ENCODE results near the gene FBN1.

The FBN1 gene

DNA sequence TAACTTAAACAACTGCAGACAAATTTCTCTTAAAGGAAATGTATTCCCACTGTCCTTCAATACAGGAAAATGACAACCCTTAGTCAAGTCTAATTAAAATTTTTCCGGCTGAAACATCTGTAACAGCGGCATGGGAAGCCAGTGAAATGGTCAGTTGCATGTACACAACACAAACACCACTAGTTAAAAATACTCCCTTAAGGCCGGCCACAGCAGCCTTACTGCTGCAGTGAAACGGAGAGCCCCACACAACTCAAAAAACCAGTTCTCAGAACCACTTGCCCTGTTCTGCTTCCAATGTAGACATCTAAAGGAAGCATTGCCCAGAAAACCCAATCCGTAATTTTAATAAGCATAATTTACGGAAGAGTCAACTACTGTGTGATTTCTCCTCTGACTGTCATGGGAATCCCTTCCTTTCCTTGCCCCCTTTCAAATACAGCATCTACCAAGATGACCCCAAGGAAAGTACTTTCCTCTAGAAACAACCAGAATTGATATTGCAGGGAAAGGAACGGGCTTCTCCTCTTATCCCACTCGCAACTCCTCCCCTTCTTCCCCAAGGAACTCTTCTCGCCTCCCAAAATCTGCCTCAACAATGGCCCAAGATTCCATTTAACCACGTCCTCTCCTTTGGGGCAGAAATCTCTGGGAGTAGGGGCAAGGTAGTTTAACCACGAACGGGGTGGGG, 1.6 kb downstream of the FBN1 start:
- TF ChIP-seq, protein P1, sequence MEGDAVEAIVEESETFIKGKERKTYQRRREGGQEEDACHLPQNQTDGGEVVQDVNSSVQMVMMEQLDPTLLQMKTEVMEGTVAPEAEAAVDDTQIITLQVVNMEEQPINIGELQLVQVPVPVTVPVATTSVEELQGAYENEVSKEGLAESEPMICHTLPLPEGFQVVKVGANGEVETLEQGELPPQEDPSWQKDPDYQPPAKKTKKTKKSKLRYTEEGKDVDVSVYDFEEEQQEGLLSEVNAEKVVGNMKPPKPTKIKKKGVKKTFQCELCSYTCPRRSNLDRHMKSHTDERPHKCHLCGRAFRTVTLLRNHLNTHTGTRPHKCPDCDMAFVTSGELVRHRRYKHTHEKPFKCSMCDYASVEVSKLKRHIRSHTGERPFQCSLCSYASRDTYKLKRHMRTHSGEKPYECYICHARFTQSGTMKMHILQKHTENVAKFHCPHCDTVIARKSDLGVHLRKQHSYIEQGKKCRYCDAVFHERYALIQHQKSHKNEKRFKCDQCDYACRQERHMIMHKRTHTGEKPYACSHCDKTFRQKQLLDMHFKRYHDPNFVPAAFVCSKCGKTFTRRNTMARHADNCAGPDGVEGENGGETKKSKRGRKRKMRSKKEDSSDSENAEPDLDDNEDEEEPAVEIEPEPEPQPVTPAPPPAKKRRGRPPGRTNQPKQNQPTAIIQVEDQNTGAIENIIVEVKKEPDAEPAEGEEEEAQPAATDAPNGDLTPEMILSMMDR (IDR thresholded peaks at IDR 0.05), result no peak
- H3K4me3 ChIP-seq, result peak overlapping the region; percentile 94
- peak overlapping the region; percentile 87 to 98 for H3K27ac ChIP-seq
- no peak for DNase-seq (ENCODE audit: low spot score)

- peak overlapping the region; percentile 87 to 98 for H3K27ac ChIP-seq
- H3K4me3 ChIP-seq, result peak overlapping the region; percentile 94
- DNase-seq (ENCODE audit: low spot score), result no peak
- TF ChIP-seq, protein P1 (IDR thresholded peaks at IDR 0.05), result no peak
Measured at GRCh38 chr15:48643206-48643605, 2.3 kb downstream of the FBN1 start.

GRCh38 chr15:48642795-48643194, 2.7 kb downstream of the FBN1 start:
- TF ChIP-seq, protein P1 (IDR thresholded peaks at IDR 0.05), result no peak
- DNase-seq (ENCODE audit: low spot score), result no peak
- peak overlapping the region; percentile 94 for H3K4me3 ChIP-seq
- H3K27ac ChIP-seq, result peak overlapping the region; percentile 41 to 98

DNA sequence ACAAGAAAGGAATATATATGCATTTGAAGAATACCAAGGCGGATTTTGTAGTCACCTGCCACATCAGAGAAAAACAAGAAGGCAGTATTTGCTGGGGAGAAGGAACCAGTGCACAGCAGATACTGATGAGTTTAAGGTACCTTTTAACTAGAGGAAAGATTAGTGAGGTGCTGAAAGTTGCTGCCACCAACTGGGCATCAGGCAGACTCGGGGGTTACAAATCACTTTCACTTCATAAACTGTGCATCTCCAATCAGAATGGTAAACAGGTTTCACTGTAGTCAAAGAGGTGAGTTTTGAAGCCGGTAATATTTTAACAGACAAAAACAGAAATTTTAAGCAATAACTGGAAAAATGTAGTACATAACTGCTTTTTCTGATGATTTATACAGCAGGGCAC, 4.1 kb downstream of the FBN1 start:
- peak overlapping the region; percentile 28 to 41 for H3K27ac ChIP-seq
- peak overlapping the region; percentile 94 for H3K4me3 ChIP-seq
- DNase-seq (ENCODE audit: low spot score), result no peak
- TF ChIP-seq, protein P1 (IDR thresholded peaks at IDR 0.05), result peak; percentile 12

- TF ChIP-seq, protein P1 (IDR thresholded peaks at IDR 0.05), result no peak
Measured at GRCh38 chr15:48638963-48639362, 6.5 kb downstream of the FBN1 start.

DNA sequence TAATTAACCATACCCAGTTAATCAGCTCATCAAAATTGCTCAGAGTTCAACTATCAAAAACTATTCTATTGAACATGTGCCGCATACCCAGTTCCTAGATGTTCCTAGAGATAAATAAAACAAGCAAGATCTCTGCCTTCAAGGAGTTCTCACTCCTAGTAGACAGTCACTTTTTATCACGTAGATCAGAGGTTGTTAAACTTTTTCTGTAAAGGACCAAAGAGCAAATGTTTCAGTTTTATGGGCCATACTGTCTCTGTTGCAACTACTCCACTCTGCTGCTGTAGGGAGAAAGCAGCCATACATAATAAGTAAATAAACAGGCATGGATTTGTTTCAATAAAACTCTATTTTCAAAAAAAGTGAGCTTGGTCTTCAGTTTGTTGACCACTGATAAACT, 7.9 kb downstream of the FBN1 start:
- no peak for DNase-seq (ENCODE audit: low spot score)
- no peak overlapping the region for H3K27ac ChIP-seq
- H3K4me3 ChIP-seq, result no peak overlapping the region
- TF ChIP-seq, protein P1 (IDR thresholded peaks at IDR 0.05), result no peak

More at GRCh38 chr15:48638963-48639362, 6.5 kb downstream of the FBN1 start:
- Histone ChIP-seq H3K4me3 (peak overlapping the region; percentile 33), H3K27ac (peak overlapping the region in 1 of 2 donors; percentile 42)
- DNase-seq (ENCODE audit: low spot score), result no peak

DNA sequence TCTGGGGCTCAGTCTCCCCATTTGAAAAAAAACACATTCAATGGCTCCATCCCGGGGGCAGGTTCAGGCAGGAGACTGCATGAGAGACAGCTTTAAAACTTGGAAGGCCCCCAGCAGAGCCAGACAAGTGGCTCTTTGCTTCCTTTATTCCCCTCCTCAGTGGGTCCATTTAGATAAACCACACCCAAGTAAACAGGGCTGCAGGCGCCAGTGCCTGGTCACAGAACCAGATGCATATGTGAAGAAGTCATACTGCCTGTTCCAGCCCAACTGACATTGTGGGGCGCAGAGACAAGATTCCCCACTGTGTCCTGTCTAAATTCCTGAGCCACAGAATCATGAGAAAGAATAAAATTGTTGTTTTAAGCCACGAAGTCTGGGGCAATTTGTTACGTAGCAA, 9.0 kb downstream of the FBN1 start:
- no peak for DNase-seq (ENCODE audit: low spot score)
- Histone ChIP-seq H3K4me3 (no peak overlapping the region), H3K27ac (peak overlapping the region; percentile 6 to 23)
- TF ChIP-seq, protein P1 (IDR thresholded peaks at IDR 0.05), result no peak
